ENCODE measurements around the gene PACRGL. TPM values are rescaled to one million over a fixed set of nuclear protein-coding genes. Genes with fewer than 3 reads are reported as not detected.

Gene PACRGL
- total RNA-seq, 1 donor: 19.4 TPM

DNA sequence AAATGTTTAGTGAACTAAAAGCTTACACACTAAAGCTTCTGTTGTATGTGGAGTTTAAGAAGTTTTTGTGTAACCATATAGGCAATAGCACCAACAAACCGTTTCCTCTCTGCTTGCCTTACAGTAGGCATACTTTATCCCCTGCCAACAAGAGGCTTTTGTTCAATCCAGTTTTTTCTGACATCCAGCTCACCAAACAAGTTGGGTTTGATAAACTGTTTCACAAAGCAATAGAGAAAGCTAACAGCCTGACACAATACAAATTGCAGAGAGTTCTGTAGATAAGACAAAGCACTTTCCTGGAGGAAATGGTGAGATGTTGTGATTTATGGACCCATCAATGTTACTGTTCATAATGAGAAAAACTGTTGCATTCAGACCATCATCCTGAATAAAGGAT, 53.8 kb downstream of the PACRGL start:
- TF ChIP-seq, protein P1, sequence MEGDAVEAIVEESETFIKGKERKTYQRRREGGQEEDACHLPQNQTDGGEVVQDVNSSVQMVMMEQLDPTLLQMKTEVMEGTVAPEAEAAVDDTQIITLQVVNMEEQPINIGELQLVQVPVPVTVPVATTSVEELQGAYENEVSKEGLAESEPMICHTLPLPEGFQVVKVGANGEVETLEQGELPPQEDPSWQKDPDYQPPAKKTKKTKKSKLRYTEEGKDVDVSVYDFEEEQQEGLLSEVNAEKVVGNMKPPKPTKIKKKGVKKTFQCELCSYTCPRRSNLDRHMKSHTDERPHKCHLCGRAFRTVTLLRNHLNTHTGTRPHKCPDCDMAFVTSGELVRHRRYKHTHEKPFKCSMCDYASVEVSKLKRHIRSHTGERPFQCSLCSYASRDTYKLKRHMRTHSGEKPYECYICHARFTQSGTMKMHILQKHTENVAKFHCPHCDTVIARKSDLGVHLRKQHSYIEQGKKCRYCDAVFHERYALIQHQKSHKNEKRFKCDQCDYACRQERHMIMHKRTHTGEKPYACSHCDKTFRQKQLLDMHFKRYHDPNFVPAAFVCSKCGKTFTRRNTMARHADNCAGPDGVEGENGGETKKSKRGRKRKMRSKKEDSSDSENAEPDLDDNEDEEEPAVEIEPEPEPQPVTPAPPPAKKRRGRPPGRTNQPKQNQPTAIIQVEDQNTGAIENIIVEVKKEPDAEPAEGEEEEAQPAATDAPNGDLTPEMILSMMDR (IDR thresholded peaks at IDR 0.05; ENCODE audit: insufficient read depth, low read depth, low read length): no peak
- peak; percentile 3 for DNase-seq (ENCODE audit: low read depth)
- H3K4me3 ChIP-seq (ENCODE audit: low read depth, low read length): no peak overlapping the region

DNA sequence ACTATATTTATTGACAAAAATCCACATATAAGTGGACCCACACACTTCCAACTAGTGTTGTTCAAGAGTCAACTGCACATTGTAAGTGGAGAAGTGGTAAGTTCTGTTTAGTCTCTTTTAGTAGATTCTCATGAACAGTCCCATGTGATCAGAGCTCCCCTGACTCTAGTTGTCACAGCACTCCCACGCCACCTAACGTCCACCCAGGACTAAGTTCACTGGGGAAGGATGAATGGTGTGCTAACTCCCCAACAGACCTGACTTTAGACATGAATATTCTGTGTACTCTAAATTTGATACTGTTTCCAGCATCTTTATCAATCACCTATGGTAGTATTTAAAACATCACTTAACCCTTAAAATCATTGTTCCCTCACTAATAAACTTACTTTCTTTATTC, 59.8 kb downstream of the PACRGL start:
- no peak overlapping the region for H3K4me3 ChIP-seq (ENCODE audit: low read depth, low read length)
- peak; percentile 28 for DNase-seq (ENCODE audit: low read depth)
- TF ChIP-seq, protein P1 (IDR thresholded peaks at IDR 0.05; ENCODE audit: insufficient read depth, low read depth, low read length): peak; percentile 42

DNA sequence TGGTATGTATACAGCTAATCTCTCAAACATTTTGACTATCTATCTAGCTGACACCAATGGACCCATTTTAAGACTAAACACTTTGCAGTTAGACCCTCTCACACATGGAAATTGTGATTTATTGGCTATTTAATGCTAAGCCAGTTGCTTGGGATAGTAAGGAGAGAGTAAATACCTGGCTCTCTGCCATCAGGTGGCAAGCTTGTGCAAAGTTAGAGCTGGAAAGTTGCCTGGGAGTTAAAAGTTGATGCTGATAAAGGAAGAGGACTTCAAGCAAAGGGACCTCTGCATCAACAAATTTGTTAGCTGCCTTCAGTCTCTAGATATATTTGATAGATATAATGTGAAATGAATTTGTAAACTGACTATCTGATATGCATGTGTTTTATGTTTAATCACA, 61.1 kb downstream of the PACRGL start:
- no peak overlapping the region for H3K4me3 ChIP-seq (ENCODE audit: low read depth, low read length)
- TF ChIP-seq, protein P1 (IDR thresholded peaks at IDR 0.05; ENCODE audit: insufficient read depth, low read depth, low read length): no peak
- DNase-seq (ENCODE audit: low read depth): no peak

DNA sequence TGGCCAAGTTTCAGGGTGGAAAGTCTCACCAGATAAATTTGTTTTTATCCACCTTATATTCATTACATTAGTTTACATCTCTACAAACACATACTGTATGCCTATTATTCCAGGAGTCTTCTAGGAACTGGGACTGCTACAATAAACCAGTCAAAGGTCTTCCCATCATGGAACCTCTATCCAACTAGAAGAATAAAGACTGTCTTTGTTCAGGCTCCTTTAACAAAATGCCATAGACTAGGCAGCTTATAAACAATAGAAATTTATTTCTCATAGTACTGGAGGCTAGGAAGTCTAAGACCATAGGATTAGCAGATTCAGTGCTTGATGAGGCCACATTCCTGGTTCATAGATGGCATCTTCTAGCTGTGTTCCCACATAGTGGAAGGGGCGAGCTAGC, 61.6 kb downstream of the PACRGL start:
- no peak overlapping the region for H3K4me3 ChIP-seq (ENCODE audit: low read depth, low read length)
- no peak for DNase-seq (ENCODE audit: low read depth)
- TF ChIP-seq, protein P1 (IDR thresholded peaks at IDR 0.05; ENCODE audit: insufficient read depth, low read depth, low read length): no peak

DNA sequence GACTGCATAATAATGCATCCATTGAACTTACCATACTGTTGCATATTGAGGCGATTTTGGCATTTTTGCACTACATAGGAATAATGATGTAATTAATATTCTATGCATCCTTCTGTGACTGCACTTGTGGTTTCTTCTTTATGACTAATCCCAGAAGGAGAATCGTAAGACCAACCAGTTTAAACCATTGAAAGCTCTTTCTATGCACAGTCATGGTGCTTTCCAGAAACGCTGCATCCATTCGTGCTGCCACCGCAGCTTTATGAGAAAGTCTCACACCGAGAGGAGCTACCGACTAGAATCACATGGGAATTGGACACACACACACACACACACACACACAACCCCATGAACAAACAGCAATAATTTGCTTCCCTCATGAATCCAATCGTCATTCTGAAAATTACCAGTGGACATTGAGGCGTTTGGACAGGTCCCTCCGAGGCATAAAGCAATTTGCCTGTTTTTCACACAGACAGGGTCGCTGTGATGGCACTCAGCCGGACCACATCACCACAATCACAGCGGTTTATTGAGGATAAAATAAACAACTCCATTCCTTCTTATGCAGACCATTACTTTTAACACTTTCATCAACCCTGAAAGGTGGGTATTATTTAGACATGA, 64.2 kb downstream of the PACRGL start:
- no peak for DNase-seq (ENCODE audit: low read depth)
- TF ChIP-seq, protein P1 (IDR thresholded peaks at IDR 0.05; ENCODE audit: insufficient read depth, low read depth, low read length): no peak
- no peak overlapping the region for H3K4me3 ChIP-seq (ENCODE audit: low read depth, low read length)

DNA sequence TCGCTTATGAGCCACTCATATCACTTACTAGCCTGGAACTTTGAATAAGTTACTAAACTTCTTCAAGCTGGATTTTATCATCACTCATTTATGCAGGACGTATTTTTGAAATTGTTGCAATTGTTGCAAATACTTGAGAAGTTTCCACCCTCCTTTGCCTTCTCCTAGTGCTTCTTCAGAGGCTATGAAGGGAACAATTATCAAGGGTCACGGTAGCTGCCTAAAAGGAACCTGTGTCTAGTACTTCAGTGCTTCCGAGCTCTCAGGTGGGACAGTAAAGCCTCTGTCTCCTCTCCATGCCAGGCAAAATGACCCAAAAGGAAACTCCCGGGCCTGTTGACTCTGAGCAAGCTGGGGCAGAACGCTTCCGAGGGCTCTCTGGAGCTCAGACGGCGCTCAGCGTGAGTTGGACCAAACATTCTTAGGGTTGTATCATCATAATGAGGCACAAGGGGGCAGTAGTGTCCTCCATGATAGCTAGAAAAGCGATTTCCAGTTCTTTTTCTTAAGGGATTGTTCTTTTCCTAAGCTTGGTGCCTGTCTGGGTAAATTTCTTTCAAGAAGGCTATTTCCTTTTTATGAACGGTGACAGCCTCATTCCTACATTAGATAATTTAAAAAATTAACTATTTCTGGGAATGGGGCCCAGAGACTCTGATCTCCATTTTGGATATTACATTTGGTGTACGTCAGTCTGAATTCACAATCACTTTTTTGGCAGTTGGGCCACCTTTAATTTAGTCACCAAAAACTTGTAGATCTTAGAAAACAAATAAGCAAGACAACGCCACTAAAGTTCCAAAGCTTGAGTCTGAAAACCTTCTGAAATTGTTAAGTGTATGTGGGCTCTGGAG, 73.1 kb downstream of the PACRGL start:
- no peak overlapping the region for H3K4me3 ChIP-seq (ENCODE audit: low read depth, low read length)
- peak; percentile 67 for DNase-seq (ENCODE audit: low read depth)
- TF ChIP-seq, protein P1 (IDR thresholded peaks at IDR 0.05; ENCODE audit: insufficient read depth, low read depth, low read length): peak; percentile 80
